ENCODE results near the gene CEP76. TPM values are rescaled to one million over a fixed set of nuclear protein-coding genes. Genes with fewer than 3 reads are reported as not detected.

Gene CEP76
- polyA plus RNA-seq, 1 of the 3 experiments (the other 2 are of a cell fraction) = 6.4 TPM

- no peak overlapping the region for H3K4me2 ChIP-seq
- H3K9me2 ChIP-seq = no peaks in the 10 kb centered on the region
- peaks cover 3% of the 10 kb centered on the region for H3F3A ChIP-seq (replicated peaks; ENCODE audit: insufficient read depth)
- H3K27me3 ChIP-seq (ENCODE audit: insufficient read depth) = no peaks in the 10 kb centered on the region
- no peak overlapping the region for H3K4me3 ChIP-seq (ENCODE audit: low read depth in 2 of 2, low read length in 1 of 2)
- no peaks in the 10 kb centered on the region for H3K36me3 ChIP-seq (replicated peaks in 1 of 2; ENCODE audit: control insufficient read depth in 1 of 2, insufficient read depth in 2 of 2, low read length in 1 of 2)
- no peak overlapping the region for H3K27ac ChIP-seq (ENCODE audit: low read depth in 2 of 2, low read length in 1 of 2)
- WGBS (ENCODE audit: low lambda C conversion rate) = no CpG with 5 or more reads among the region's 4 CpGs
- TF ChIP-seq RFX5 (IDR thresholded peaks at IDR 0.05; ENCODE audit: low read length) (no peak), GABPA (IDR thresholded peaks at IDR 0.05; ENCODE audit: low read depth) (no peak), GATA2 (CRISPR knock-in tag; IDR thresholded peaks at IDR 0.05) (no peak), NFIC (IDR thresholded peaks at IDR 0.05; ENCODE audit: borderline replicate concordance) (no peak), NRF1 (IDR thresholded peaks at IDR 0.05; ENCODE audit: low read depth, low read length) (no peak), ELF1 (IDR thresholded peaks at IDR 0.05) (no peak), CHD2 (IDR thresholded peaks at IDR 0.05; ENCODE audit: low read length, partially characterized antibody) (no peak), YY1 (IDR thresholded peaks at IDR 0.05; ENCODE audit: low read depth) (no peak), JUND (IDR thresholded peaks at IDR 0.05) (no peak), TCF12 (IDR thresholded peaks at IDR 0.05) (no peak), MEF2A (IDR thresholded peaks at IDR 0.05; ENCODE audit: borderline replicate concordance, low read depth) (no peak), MAX (IDR thresholded peaks at IDR 0.05; ENCODE audit: low read depth) (no peak), EP300 (IDR thresholded peaks at IDR 0.05; ENCODE audit: borderline replicate concordance in 1 of 2, low read depth in 1 of 2, low read length in 1 of 2) (no peak), TEAD4 (IDR thresholded peaks at IDR 0.05; ENCODE audit: borderline replicate concordance, insufficient read depth) (no peak)
- no peaks in the 10 kb centered on the region for H3K79me2 ChIP-seq (ENCODE audit: insufficient read depth)
- no peaks in the 10 kb centered on the region for H3K9me3 ChIP-seq
- H2AFZ ChIP-seq (ENCODE audit: low read depth) = no peak overlapping the region
- peaks cover 0 to 7% of the 10 kb centered on the region in 2 experiments; a peak in 2 of 4 replicates for H3K4me1 ChIP-seq (ENCODE audit: control insufficient read depth in 1 of 2, insufficient read depth in 2 of 2, low read depth in 1 of 2, low read length in 1 of 2)
- H3K9ac ChIP-seq = no peak overlapping the region
- ChIA-PET CTCF (interaction anchor here (1.0 to 3.3 kb wide), 4 partner anchors 10 to 183 kb away, joined by 3 to 18 read pairs (median 8); no protein-coding TSS in a partner anchor), POLR2A (no interaction called here)
- DNase-seq = peak; percentile 52
- H4K20me1 ChIP-seq (ENCODE audit: insufficient read depth) = no peaks in the 10 kb centered on the region
Measured at GRCh38 chr18:12751891-12752290, 49.4 kb upstream of the CEP76 start.

GRCh38 chr18:12751503-12751884 is 49.0 kb upstream of the CEP76 start:
- POLR2A ChIA-PET = interaction anchor here (0.6 kb wide), 1 partner anchor 132 kb away, joined by 3 read pairs; no protein-coding TSS in a partner anchor

More at GRCh38 chr18:12751503-12751884, 49.0 kb upstream of the CEP76 start:
- Histone ChIP-seq H4K20me1 (ENCODE audit: insufficient read depth) (no peaks in the 10 kb centered on the region), H3K9ac (no peak overlapping the region), H3K4me2 (no peak overlapping the region), H2AFZ (ENCODE audit: low read depth) (no peak overlapping the region), H3K27me3 (ENCODE audit: insufficient read depth) (no peaks in the 10 kb centered on the region), H3K4me1 (ENCODE audit: control insufficient read depth in 1 of 2, insufficient read depth in 2 of 2, low read depth in 1 of 2, low read length in 1 of 2) (peaks cover 0 to 7% of the 10 kb centered on the region in 2 experiments; a peak in 2 of 4 replicates), H3K27ac (ENCODE audit: low read depth in 2 of 2, low read length in 1 of 2) (no peak overlapping the region), H3K9me3 (no peaks in the 10 kb centered on the region), H3K9me2 (no peaks in the 10 kb centered on the region), H3K4me3 (ENCODE audit: low read depth in 2 of 2, low read length in 1 of 2) (no peak overlapping the region), H3K36me3 (replicated peaks in 1 of 2; ENCODE audit: control insufficient read depth in 1 of 2, insufficient read depth in 2 of 2, low read length in 1 of 2) (no peaks in the 10 kb centered on the region), H3K79me2 (ENCODE audit: insufficient read depth) (no peaks in the 10 kb centered on the region), H3F3A (replicated peaks; ENCODE audit: insufficient read depth) (peaks cover 3% of the 10 kb centered on the region)
- TF ChIP-seq USF1 (IDR thresholded peaks at IDR 0.05; ENCODE audit: borderline replicate concordance, low read depth) (no peak), CHD2 (IDR thresholded peaks at IDR 0.05; ENCODE audit: low read length, partially characterized antibody) (no peak), ZBTB33 (IDR thresholded peaks at IDR 0.05; ENCODE audit: borderline replicate concordance, low read depth) (no peak)
- CTCF ChIA-PET = interaction anchor here (1.0 to 3.3 kb wide), 3 partner anchors 24 to 183 kb away, joined by 3 to 18 read pairs (median 13); no protein-coding TSS in a partner anchor
- WGBS (ENCODE audit: low lambda C conversion rate) = 88% methylated on average over 4 of the region's 5 CpGs
- no peak for DNase-seq
